GM20431 (cell line): Measurements from ENCODE around the gene FUS.
"Not testable (repeated sequence)": the region's sequence is repeated elsewhere in the genome, so short reads cannot be mapped to it uniquely, and the experiment has no call there.

ENCODE experiments used
- in situ Hi-C: fragments of 300-500 bp; cut with MseI, MboI; formaldehyde crosslinking; loops from one replicate; pipeline ENCODE4 v1.15.0; 2020; ENCODE audit warnings: low sequenced_read_pairs; ENCODE audit not compliant: unreplicated experiment

Gene FUS

GRCh38 chr16:31200111-31200510 is 20.2 kb downstream of the FUS start:
- in situ Hi-C loops: not testable (repeated sequence)

GRCh38 chr16:31200821-31201568 is 21.1 kb downstream of the FUS start:
- in situ Hi-C loops: no loop called here

- in situ Hi-C loops: no loop called here
Observed at GRCh38 chr16:31201582-31202413, 21.9 kb downstream of the FUS start.

GRCh38 chr16:31202414-31203375 is 22.8 kb downstream of the FUS start, which contains the start of gene PYCARD:
Gene PYCARD (minus strand): TSS chr16:31202760. CDS start chr16:31202690, 70 bp downstream.
- in situ Hi-C loops: no loop called here

GRCh38 chr16:31204871-31205666 is 25.1 kb downstream of the FUS start:
- in situ Hi-C loops: no loop called here

- in situ Hi-C loops: no loop called here
Observed at GRCh38 chr16:31206776-31207175, 26.8 kb downstream of the FUS start.

- in situ Hi-C loops: no loop called here
Observed at GRCh38 chr16:31213342-31213741, 33.4 kb downstream of the FUS start.

GRCh38 chr16:31213877-31214707 is 34.2 kb downstream of the FUS start, which contains the start of gene TRIM72:
Gene TRIM72 (plus strand): TSS chr16:31214119. CDS start chr16:31214739, 620 bp downstream.
- in situ Hi-C loops: no loop called here

- in situ Hi-C loops: no loop called here
Observed at GRCh38 chr16:31214708-31215286, 34.9 kb downstream of the FUS start.

- in situ Hi-C loops: no loop called here
Observed at GRCh38 chr16:31215287-31216162, 35.6 kb downstream of the FUS start.

- in situ Hi-C loops: no loop called here
Observed at GRCh38 chr16:31216422-31217135, 36.6 kb downstream of the FUS start, which contains the start of gene PYDC1. Gene PYDC1 (minus strand): TSS chr16:31217135. CDS start chr16:31217028, 107 bp downstream.

- in situ Hi-C loops: no loop called here
Observed at GRCh38 chr16:31217136-31217530, 37.2 kb downstream of the FUS start.

- in situ Hi-C loops: no loop called here
Observed at GRCh38 chr16:31219154-31219741, 39.3 kb downstream of the FUS start.

- in situ Hi-C loops: no loop called here
Observed at GRCh38 chr16:31221357-31222160, 41.6 kb downstream of the FUS start.

- in situ Hi-C loops: no loop called here
Observed at GRCh38 chr16:31223044-31223443, 43.1 kb downstream of the FUS start.
